HepG2 (cell line): ENCODE results near the gene S100A13. TPM values are rescaled to one million over a fixed set of nuclear protein-coding genes. Genes with fewer than 3 reads are reported as not detected.

Experiments used
- ATAC-seq: fragments of 200-7000 bp; cut with Tn5 transposase; 3 replicates; pipeline ENCODE4 v1.9.1; 2020; ENCODE audit warnings: mild to moderate bottlenecking, moderate library complexity
- BruUV-seq: library from RNA; stranded (reverse); fragments of 400-500 nt; replicated peaks from 2 replicates; lab custom pipeline; 2021; lab: Mats Ljungman, UMichigan
- CTCF ChIA-PET: fragments of 300-600 bp; formaldehyde crosslinking; extraction: SDS; loops from one replicate; lab custom pipeline; 2021; ENCODE audit warnings: low total read pairs, inconsistent platforms, low intra/inter-chr PET ratio; lab: Yijun Ruan, JAX
- POLR2A ChIA-PET: fragments of 350-600 bp; sonication (Branson Sonifier 250); formaldehyde crosslinking; loops from one replicate; lab custom pipeline; 2020; ENCODE audit warnings: antibody characterized with exemption, inconsistent platforms; lab: Yijun Ruan, JAX
- DNase-seq: peaks from one replicate; pipeline ENCODE4 v3.0.0-alpha.2; 2015; ENCODE audit warnings: low spot score
- FAIRE-seq: peaks from 3 replicates; lab custom pipeline; 2011; peaks lifted over from hg19 to GRCh38; lab: Jason Lieb, UNC
- H2AFZ ChIP-seq: one replicate; pipeline ENCODE4 v1.6.1; 2011; ENCODE audit warnings: low read length, inconsistent platforms
- H3K27ac ChIP-seq: fragments of 300-600 bp; 3 replicates; pipeline ENCODE4 v1.8.0; 2011; ENCODE audit warnings: mixed run types, mild to moderate bottlenecking, mixed read lengths, low read length, inconsistent platforms; ENCODE audit not compliant: insufficient read depth; ENCODE audit errors: extremely low read length
- H3K27me3 ChIP-seq, 2 experiments: fragments of 200-600 bp in 1 of 2; 2 replicates in 1 of 2; 3 replicates in 1 of 2; pipeline versions ENCODE4 v1.6.0 to v1.8.0; 2011; ENCODE audit warnings: low read length in 2 of 2, mild to moderate bottlenecking in 2 of 2, moderate library complexity in 2 of 2, inconsistent platforms in 1 of 2; ENCODE audit not compliant: insufficient read depth in 2 of 2, control insufficient read depth in 1 of 2
- H3K36me3 ChIP-seq, 2 experiments: fragments of 200-600 bp in 1 of 2; replicated peaks in 1 of 2; 2 replicates in 1 of 2; 3 replicates in 1 of 2; pipeline versions ENCODE4 v1.5.1 to v1.8.0; 2011; ENCODE audit warnings: low read length in 2 of 2, inconsistent platforms in 1 of 2; ENCODE audit not compliant: insufficient read depth in 2 of 2, control insufficient read depth in 1 of 2
- H3K4me1 ChIP-seq: 2 replicates; pipeline ENCODE4 v1.5.1; 2012; ENCODE audit warnings: low read length, inconsistent platforms; ENCODE audit not compliant: insufficient read depth
- H3K4me2 ChIP-seq: 2 replicates; pipeline ENCODE4 v1.6.0; 2011; ENCODE audit warnings: low read depth, low read length, inconsistent platforms
- H3K4me3 ChIP-seq, 3 experiments: fragments of 200-600 bp in 1 of 3; sonication (generic), shearing (Covaris generic) in 1 of 3; replicated peaks in 1 of 3; 2 replicates each; pipeline ENCODE4 v1.5.1; 2011 to 2016; ENCODE audit warnings: low read length in 3 of 3, inconsistent platforms in 2 of 3, low read depth in 2 of 3, mild to moderate bottlenecking in 2 of 3, control low read depth in 1 of 3, mixed read lengths in 1 of 3; ENCODE audit not compliant: insufficient read depth in 1 of 3
- H3K79me2 ChIP-seq: one replicate; pipeline ENCODE4 v1.6.1; 2011; ENCODE audit warnings: low read length, inconsistent platforms; ENCODE audit not compliant: insufficient read depth
- H3K9ac ChIP-seq: 2 replicates; pipeline ENCODE4 v1.6.0; 2011; ENCODE audit warnings: mild to moderate bottlenecking, low read depth, low read length, inconsistent platforms; ENCODE audit not compliant: insufficient read depth
- H3K9me3 ChIP-seq: 2 replicates; pipeline ENCODE4 v1.5.1; 2012; ENCODE audit warnings: mild to moderate bottlenecking, low read length
- H4K20me1 ChIP-seq: 2 replicates; pipeline ENCODE4 v1.6.0; 2011; ENCODE audit warnings: inconsistent platforms, mild to moderate bottlenecking, low read length, moderate library complexity; ENCODE audit not compliant: insufficient read depth
- AHDC1 ChIP-seq: sonication (generic); formaldehyde crosslinking; IDR thresholded peaks from 2 replicates; pipeline ENCODE4 v1.5.1; 2020; ENCODE audit warnings: mild to moderate bottlenecking, missing genetic modification reagents, borderline replicate concordance
- ASH2L ChIP-seq: fragments of 300-600, 200-600 bp; sonication (generic); IDR thresholded peaks from 2 replicates; pipeline ENCODE4 v1.7.0; 2017; ENCODE audit warnings: low read depth, mild to moderate bottlenecking, moderate library complexity, mixed read lengths, low read length; ENCODE audit not compliant: insufficient read length
- BRCA1 ChIP-seq: sonication (generic); formaldehyde crosslinking; IDR thresholded peaks from 2 replicates; pipeline ENCODE4 v1.4.0; 2020; ENCODE audit warnings: missing genetic modification reagents
- CERS6 ChIP-seq: sonication (generic); formaldehyde crosslinking; IDR thresholded peaks from 2 replicates; pipeline ENCODE4 v1.5.0; 2020; ENCODE audit warnings: missing genetic modification reagents
- CREM ChIP-seq, 2 experiments: sonication (generic) in 1 of 2; formaldehyde crosslinking in 1 of 2; IDR thresholded peaks; 2 replicates each; pipeline versions ENCODE4 v1.4.0 to v1.6.1; 2016 to 2020; ENCODE audit warnings: antibody characterized with exemption in 1 of 2, mild to moderate bottlenecking in 1 of 2, missing genetic modification reagents in 1 of 2
- ERF ChIP-seq: IDR thresholded peaks from 2 replicates; pipeline ENCODE4 v1.6.1; 2018; ENCODE audit warnings: missing biosample characterization, missing genetic modification reagents
- FOXA3 ChIP-seq: IDR thresholded peaks from 2 replicates; pipeline ENCODE4 v1.6.1; 2016; ENCODE audit warnings: missing genetic modification reagents, missing compliant biosample characterization
- HNRNPK ChIP-seq: fragments of 200-400 bp; formaldehyde crosslinking; IDR thresholded peaks from 2 replicates; pipeline ENCODE4 v1.6.1; 2018; ENCODE audit warnings: low read length, low read depth, moderate library complexity, mild to moderate bottlenecking; ENCODE audit not compliant: poor library complexity, severe bottlenecking
- IRF1 ChIP-seq: sonication (generic); formaldehyde crosslinking; IDR thresholded peaks from 2 replicates; pipeline ENCODE4 v1.4.0; 2020; ENCODE audit warnings: low read depth, mild to moderate bottlenecking, missing genetic modification reagents
- KLF12 ChIP-seq: sonication (generic); formaldehyde crosslinking; IDR thresholded peaks from 2 replicates; pipeline ENCODE4 v1.4.0; 2020; ENCODE audit warnings: missing genetic modification reagents, borderline replicate concordance
- NCOR1 ChIP-seq: fragments of 200-600 bp; sonication (generic); IDR thresholded peaks from 2 replicates; pipeline ENCODE4 v1.7.0; 2017; ENCODE audit warnings: antibody characterized with exemption, low read length, borderline replicate concordance
- NFIC ChIP-seq: IDR thresholded peaks from 2 replicates; pipeline ENCODE4 v1.6.1; 2012; ENCODE audit warnings: mild to moderate bottlenecking, low read length, inconsistent platforms
- POLR2A ChIP-seq, 2 experiments: IDR thresholded peaks; 2 replicates each; pipeline ENCODE4 v1.6.1; 2011; ENCODE audit warnings: low read depth in 2 of 2, low read length in 2 of 2, mild to moderate bottlenecking in 1 of 2, moderate library complexity in 1 of 2; ENCODE audit not compliant: insufficient read depth in 1 of 2
- RBFOX2 ChIP-seq: fragments of 200-400 bp; formaldehyde crosslinking; IDR thresholded peaks from 2 replicates; pipeline ENCODE4 v1.6.1; 2017; ENCODE audit warnings: low read depth, mild to moderate bottlenecking, low read length
- TEAD3 ChIP-seq: optimal IDR thresholded peaks from 2 replicates; pipeline ENCODE3; 2016; ENCODE audit warnings: borderline replicate concordance
- WGBS: methylation state at CpG from one replicate; pipeline ENCODE4 v1.1.6; 2017; ENCODE audit warnings: low lambda C conversion rate; 5-methylcytosine and 5-hydroxymethylcytosine counted together
- in situ Hi-C: cut with HindIII; loops from 2 replicates; pipeline ENCODE4 v1.10.0; 2017; ENCODE audit warnings: low pct_unique_long_range_greater_than_20kb; ENCODE audit not compliant: extremely low pct_ligation_motif_present
- intact Hi-C: fragments of 100-400 bp; cut with micrococcal nuclease; formaldehyde crosslinking; loops from one replicate; pipeline ENCODE4 v1.10.0; 2022; ENCODE audit not compliant: unreplicated experiment
- polyA plus RNA-seq, 8 experiments: library from polyadenylated mRNA; depleted of rRNA in 3 of 8; stranded (reverse) in 7 of 8; unstranded in 1 of 8; fragments of >200 nt; fragmentation: Illumina TruSeq in 4 of 8; extraction: Trizol in 4 of 8; gene quantifications; 2 replicates each; pipeline versions ENCODE4 v1.2.1 to v1.2.3, GENCODE V29; 2011 to 2016; ENCODE audit warnings: low read depth in 4 of 8, missing spikeins in 1 of 8, mixed read lengths in 1 of 8; ENCODE audit not compliant: insufficient read depth in 1 of 8
- total RNA-seq, 5 experiments: library from RNA; depleted of rRNA; stranded (reverse); fragments of >200 nt; fragmentation: Illumina TruSeq; extraction: Trizol; gene quantifications; 2 replicates each; pipeline ENCODE4 v1.2.3, GENCODE V29; 2016; ENCODE audit warnings: low read depth in 1 of 5

Gene S100A13
- total and polyA plus RNA-seq, 2 of the 13 experiments (the other 11 are each of a cell fraction or from before 2014, with no cell fraction given), result 89.5 to 172 TPM

GRCh38 chr1:153631047-153632022 is 4.0 kb upstream of the S100A13 start:
- WGBS, result 51% methylated on average over 10 of the region's 10 CpGs
- Histone ChIP-seq H3K4me2 (peak overlapping the region; percentile 91), H2AFZ (no peak overlapping the region), H4K20me1 (peaks cover 10% of the 10 kb centered on the region), H3K4me3 (peak overlapping the region; percentile 10 to 84 (median 72); a peak in 2 of 6 replicates), H3K9ac (peak overlapping the region; percentile 78), H3K36me3 (peaks cover 2 to 6% of the 10 kb centered on the region in 2 experiments; a peak in 4 of 5 replicates), H3K9me3 (no peaks in the 10 kb centered on the region), H3K27me3 (no peaks in the 10 kb centered on the region), H3K79me2 (peaks cover 53% of the 10 kb centered on the region), H3K27ac (peak overlapping the region; percentile 87), H3K4me1 (peaks cover 74% of the 10 kb centered on the region)
- POLR2A ChIA-PET, result interaction anchor here (0.8 to 15.2 kb wide), 6 partner anchors 13 to 359 kb away, joined by 3 to 390 read pairs (median 3); partner anchors contain the start of genes RPS27, S100A14 and S100A16
- in situ Hi-C loops (no loop called here), intact Hi-C loops (loop anchor here (5.0 kb wide), 1 partner anchor 41 kb away; the partner anchor contains the start of gene ILF2)
- peak; percentile 78 for DNase-seq
- BruUV-seq, result no TSS peak
- CTCF ChIA-PET, result no interaction called here
- peak; percentile 83 for FAIRE-seq
- no peak for ATAC-seq
- TF ChIP-seq NFIC (0 out of 2 replicates have a peak, but pooled peaks have one; percentile 20), ASH2L (peak; percentile 79), NCOR1 (peak; percentile 80; the same call in 1 of the 2 replicates), CREM (IDR thresholded peaks at IDR 0.05) (peak; percentile 39; the same call in 1 of the 2 replicates), CREM (CRISPR knock-in tag; IDR thresholded peaks at IDR 0.05) (no peak), FOXA3 (peak; percentile 20; the same call in 1 of the 2 replicates), AHDC1 (CRISPR knock-in tag) (peak; percentile 28; the same call in 1 of the 2 replicates), BRCA1 (CRISPR knock-in tag) (no peak), RBFOX2 (peak; percentile 51; the same call in 1 of the 2 replicates), KLF12 (CRISPR knock-in tag) (no peak), CERS6 (no peak), ERF (CRISPR knock-in tag) (0 out of 2 replicates have a peak, but pooled peaks have one; percentile 26), IRF1 (no peak), TEAD3 (peak; percentile 39), HNRNPK (peak; percentile 56), POLR2A (IDR thresholded peaks at IDR 0.05; ENCODE audit: insufficient read depth in 1 of 2, low read depth in 2 of 2, low read length in 2 of 2) (0 out of 4 replicates have a peak, but pooled peaks of 1 of the 2 experiments have one; percentile 23)
